Activated B cell treated with CpG ODN at 0.5 μM for 24 hours (primary cell): ENCODE measurements around the gene RPAP2. TPM values are rescaled to one million over a fixed set of nuclear protein-coding genes. Genes with fewer than 3 reads are reported as not detected.

Experiments
- ATAC-seq: fragments of 200-7000 bp; cut with Tn5 transposase; one replicate; pipeline ENCODE4 v1.10.0; 2021; ENCODE audit warnings: low read depth, mild to moderate bottlenecking, moderate library complexity
- CTCF ChIA-PET: fragments of 350-600 bp; sonication (Branson Sonifier 250); formaldehyde crosslinking; loops from one replicate; lab custom pipeline; 2021; ENCODE audit warnings: antibody characterized with exemption; lab: Charles Lee
- POLR2A ChIA-PET: fragments of 350-600 bp; sonication (Branson Sonifier 250); formaldehyde crosslinking; loops from one replicate; lab custom pipeline; 2021; ENCODE audit warnings: antibody characterized with exemption; lab: Charles Lee
- DNase-seq: peaks from one replicate; pipeline ENCODE4 v3.0.0; 2022
- H3K27ac Mint-ChIP-seq: one replicate; pipeline ENCODE4 v1.8.0; 2020; ENCODE audit warnings: mixed read lengths
- H3K27me3 Mint-ChIP-seq: one replicate; pipeline ENCODE4 v1.8.0; 2021; ENCODE audit warnings: mixed read lengths
- H3K36me3 Mint-ChIP-seq: one replicate; pipeline ENCODE4 v1.8.0; 2021; ENCODE audit warnings: low read depth, mixed read lengths
- H3K4me1 Mint-ChIP-seq: one replicate; pipeline ENCODE4 v1.8.0; 2021; ENCODE audit warnings: mixed read lengths
- H3K4me3 Mint-ChIP-seq: one replicate; pipeline ENCODE4 v1.8.0; 2020; ENCODE audit warnings: mild to moderate bottlenecking, mixed read lengths
- H3K9me3 Mint-ChIP-seq: one replicate; pipeline ENCODE4 v1.8.0; 2020; ENCODE audit warnings: mixed read lengths
- CTCF ChIP-seq: fragments of 200-600 bp; IDR thresholded peaks from one replicate; pipeline ENCODE4 v1.8.0; 2022; ENCODE audit warnings: antibody characterized with exemption, mild to moderate bottlenecking
- intact Hi-C: fragments of 100-400 bp; cut with micrococcal nuclease; formaldehyde crosslinking; loops from one replicate; pipeline ENCODE4 v1.15.1; 2024
- total RNA-seq: library from RNA; stranded (reverse); gene quantifications from 2 replicates; pipeline ENCODE4 v1.2.3, GENCODE V29; 2022

RPAP2 gene
- total RNA-seq, 1 donor from 2014 or later = 31.7 TPM

- ChIA-PET POLR2A (interaction anchor here (1.0 kb wide), 1 partner anchor 444 kb away, joined by 3 read pairs; no protein-coding TSS in a partner anchor), CTCF (interaction anchor here (0.6 to 2.5 kb wide), 17 partner anchors 9 to 509 kb away, joined by 3 to 19 read pairs (median 5); no protein-coding TSS in a partner anchor)
- Mint-ChIP-seq H3K27ac (no peak overlapping the region), H3K4me1 (no peaks in the 10 kb centered on the region), H3K4me3 (no peak overlapping the region), H3K9me3 (no peaks in the 10 kb centered on the region), H3K36me3 (peaks cover 52% of the 10 kb centered on the region), H3K27me3 (no peaks in the 10 kb centered on the region)
- DNase-seq (no peak), ATAC-seq (peak; percentile 37)
- intact Hi-C loops = loop anchor here (1.0 to 2.0 kb wide), 4 partner anchors 176 to 509 kb away; partner anchors contain the start of gene GFI1
- TF ChIP-seq CTCF = no peak
Observed at GRCh38 chr1:92310185-92310597, 11.3 kb downstream of the RPAP2 start.

- DNase-seq = no peak
- Mint-ChIP-seq H3K27me3 (no peaks in the 10 kb centered on the region), H3K4me3 (no peak overlapping the region), H3K36me3 (peaks cover 44% of the 10 kb centered on the region), H3K9me3 (no peaks in the 10 kb centered on the region), H3K27ac (no peak overlapping the region), H3K4me1 (no peaks in the 10 kb centered on the region)
- intact Hi-C loops = no loop called here
- ATAC-seq = no peak
- ChIA-PET POLR2A (no interaction called here), CTCF (interaction anchor here (0.9 kb wide), 1 partner anchor 317 kb away, joined by 3 read pairs; no protein-coding TSS in a partner anchor)
- no peak for TF ChIP-seq CTCF
Observed at GRCh38 chr1:92314024-92314423, 15.2 kb downstream of the RPAP2 start.

GRCh38 chr1:92315766-92316599 lies 17.1 kb downstream of the RPAP2 start:
- no peak overlapping the region for H3K4me3 Mint-ChIP-seq
- intact Hi-C loops = no loop called here

GRCh38 chr1:92317836-92318493 lies 19.1 kb downstream of the RPAP2 start:
- ATAC-seq (no peak), DNase-seq (no peak)
- no peaks in the 10 kb centered on the region for H3K4me1 Mint-ChIP-seq
- no peaks in the 10 kb centered on the region for H3K27me3 Mint-ChIP-seq
- TF ChIP-seq CTCF = no peak
- intact Hi-C loops = no loop called here
- H3K36me3 Mint-ChIP-seq = peaks cover 40% of the 10 kb centered on the region
- no peak overlapping the region for H3K27ac Mint-ChIP-seq
- no peak overlapping the region for H3K4me3 Mint-ChIP-seq
- ChIA-PET POLR2A (no interaction called here), CTCF (no interaction called here)
- H3K9me3 Mint-ChIP-seq = no peaks in the 10 kb centered on the region

More at GRCh38 chr1:92315766-92316599, 17.1 kb downstream of the RPAP2 start:
- POLR2A ChIA-PET = interaction anchor here (0.6 kb wide), 1 partner anchor 96 kb away, joined by 3 read pairs; no protein-coding TSS in a partner anchor
- DNase-seq = no peak
- no peak overlapping the region for H3K27ac Mint-ChIP-seq
- peaks cover 42% of the 10 kb centered on the region for H3K36me3 Mint-ChIP-seq
- no peaks in the 10 kb centered on the region for H3K9me3 Mint-ChIP-seq
- H3K4me1 Mint-ChIP-seq = no peaks in the 10 kb centered on the region
- ATAC-seq = no peak
- no peaks in the 10 kb centered on the region for H3K27me3 Mint-ChIP-seq
- CTCF ChIA-PET = no interaction called here
- TF ChIP-seq CTCF = no peak
